ENCODE results near the gene ELAC2. TPM values are rescaled to one million over a fixed set of nuclear protein-coding genes. Genes with fewer than 3 reads are reported as not detected.

The ELAC2 gene
- total RNA-seq, 2 donors from 2014 or later, result 66.9 to 104 TPM

DNA sequence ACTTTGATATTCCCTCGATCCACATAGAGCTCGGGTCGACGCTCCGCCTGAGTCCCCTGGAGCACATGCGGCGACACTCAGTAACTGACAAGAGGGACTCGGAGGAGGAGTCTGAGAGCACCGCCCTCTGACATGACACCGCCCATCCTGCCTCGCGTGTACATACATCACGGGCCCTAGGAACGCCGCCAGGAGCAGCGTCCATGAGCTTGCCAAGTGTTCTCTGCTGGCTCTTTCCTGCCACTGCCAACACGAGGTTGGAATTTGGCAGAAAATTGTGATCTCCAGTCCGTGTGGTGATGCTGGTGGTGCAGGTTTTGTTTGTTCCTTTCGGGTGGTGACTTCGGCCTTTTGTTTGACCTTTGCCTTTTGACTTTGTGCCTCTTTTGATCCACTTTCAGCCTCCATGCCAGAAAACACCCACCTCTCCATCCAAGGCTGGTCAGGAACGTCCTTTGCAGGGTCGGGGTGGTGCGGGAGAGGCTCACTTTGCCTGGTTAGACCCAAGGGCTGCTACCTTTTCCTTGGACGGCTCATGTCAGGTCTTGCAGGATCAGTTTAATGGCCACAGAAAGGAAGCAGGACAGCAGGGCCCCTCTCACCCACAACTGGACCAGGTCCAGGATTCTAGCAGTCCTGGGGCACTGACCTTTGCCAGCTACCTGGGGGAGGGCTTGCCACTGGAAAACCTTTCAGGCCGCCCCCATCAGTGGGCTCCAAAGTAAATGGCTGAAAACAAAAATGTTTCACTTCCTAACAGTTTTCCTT, 27.6 kb downstream of the ELAC2 start:
- TF ChIP-seq POLR2A (IDR thresholded peaks at IDR 0.05) (no peak), POLR2AphosphoS5 (IDR thresholded peaks at IDR 0.05) (no peak)
- TF ChIP-seq, protein P1, sequence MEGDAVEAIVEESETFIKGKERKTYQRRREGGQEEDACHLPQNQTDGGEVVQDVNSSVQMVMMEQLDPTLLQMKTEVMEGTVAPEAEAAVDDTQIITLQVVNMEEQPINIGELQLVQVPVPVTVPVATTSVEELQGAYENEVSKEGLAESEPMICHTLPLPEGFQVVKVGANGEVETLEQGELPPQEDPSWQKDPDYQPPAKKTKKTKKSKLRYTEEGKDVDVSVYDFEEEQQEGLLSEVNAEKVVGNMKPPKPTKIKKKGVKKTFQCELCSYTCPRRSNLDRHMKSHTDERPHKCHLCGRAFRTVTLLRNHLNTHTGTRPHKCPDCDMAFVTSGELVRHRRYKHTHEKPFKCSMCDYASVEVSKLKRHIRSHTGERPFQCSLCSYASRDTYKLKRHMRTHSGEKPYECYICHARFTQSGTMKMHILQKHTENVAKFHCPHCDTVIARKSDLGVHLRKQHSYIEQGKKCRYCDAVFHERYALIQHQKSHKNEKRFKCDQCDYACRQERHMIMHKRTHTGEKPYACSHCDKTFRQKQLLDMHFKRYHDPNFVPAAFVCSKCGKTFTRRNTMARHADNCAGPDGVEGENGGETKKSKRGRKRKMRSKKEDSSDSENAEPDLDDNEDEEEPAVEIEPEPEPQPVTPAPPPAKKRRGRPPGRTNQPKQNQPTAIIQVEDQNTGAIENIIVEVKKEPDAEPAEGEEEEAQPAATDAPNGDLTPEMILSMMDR (IDR thresholded peaks at IDR 0.05), result no peak
- H3K27me3 ChIP-seq (replicated peaks; ENCODE audit: insufficient read depth), result no peaks in the 10 kb centered on the region
- no peaks in the 10 kb centered on the region for H3K4me1 ChIP-seq (replicated peaks)
- 73% methylated on average over 25 of the region's 25 CpGs for WGBS
- H3K27ac ChIP-seq, result no peak overlapping the region
- no peak overlapping the region for H3K4me3 ChIP-seq
- H3K9me3 ChIP-seq, result no peaks in the 10 kb centered on the region
- no peak for DNase-seq (ENCODE audit: low spot score)
- peaks cover 5 to 29% of the 10 kb centered on the region in 2 donors for H3K36me3 ChIP-seq
- intact Hi-C loops (cut with DNase I), result no loop called here

DNA sequence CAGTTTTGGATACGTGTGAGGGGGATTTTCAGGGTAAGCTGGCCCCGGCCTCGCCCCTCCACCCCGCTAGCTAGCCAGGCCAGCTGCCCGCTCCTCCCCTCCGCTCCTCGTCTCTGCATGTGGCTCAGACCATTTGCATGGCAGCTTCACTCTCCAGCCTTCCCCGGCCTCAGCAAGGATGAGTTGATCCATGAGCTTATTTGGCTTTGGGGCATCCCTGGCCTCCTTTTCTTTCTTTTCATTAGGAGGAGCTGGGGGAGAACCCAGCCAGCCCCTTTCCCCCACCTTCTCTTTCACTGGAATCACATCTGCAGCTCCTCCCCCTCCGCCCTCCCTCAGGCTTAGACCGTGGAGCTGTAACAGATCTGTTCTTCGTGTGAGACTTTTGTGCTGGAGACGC, 30.7 kb downstream of the ELAC2 start:
- H3K27ac ChIP-seq, result no peak overlapping the region
- intact Hi-C loops (cut with DNase I), result no loop called here
- TF ChIP-seq POLR2AphosphoS5 (IDR thresholded peaks at IDR 0.05) (no peak), POLR2A (IDR thresholded peaks at IDR 0.05) (no peak)
- TF ChIP-seq, protein P1 (IDR thresholded peaks at IDR 0.05), result no peak
- 67% methylated on average over 12 of the region's 12 CpGs for WGBS
- no peak for DNase-seq (ENCODE audit: low spot score)
- peaks cover 0 to 3% of the 10 kb centered on the region in 2 donors for H3K36me3 ChIP-seq
- H3K9me3 ChIP-seq, result no peaks in the 10 kb centered on the region
- H3K27me3 ChIP-seq (replicated peaks; ENCODE audit: insufficient read depth), result no peaks in the 10 kb centered on the region
- H3K4me1 ChIP-seq (replicated peaks), result no peaks in the 10 kb centered on the region
- no peak overlapping the region for H3K4me3 ChIP-seq

DNA sequence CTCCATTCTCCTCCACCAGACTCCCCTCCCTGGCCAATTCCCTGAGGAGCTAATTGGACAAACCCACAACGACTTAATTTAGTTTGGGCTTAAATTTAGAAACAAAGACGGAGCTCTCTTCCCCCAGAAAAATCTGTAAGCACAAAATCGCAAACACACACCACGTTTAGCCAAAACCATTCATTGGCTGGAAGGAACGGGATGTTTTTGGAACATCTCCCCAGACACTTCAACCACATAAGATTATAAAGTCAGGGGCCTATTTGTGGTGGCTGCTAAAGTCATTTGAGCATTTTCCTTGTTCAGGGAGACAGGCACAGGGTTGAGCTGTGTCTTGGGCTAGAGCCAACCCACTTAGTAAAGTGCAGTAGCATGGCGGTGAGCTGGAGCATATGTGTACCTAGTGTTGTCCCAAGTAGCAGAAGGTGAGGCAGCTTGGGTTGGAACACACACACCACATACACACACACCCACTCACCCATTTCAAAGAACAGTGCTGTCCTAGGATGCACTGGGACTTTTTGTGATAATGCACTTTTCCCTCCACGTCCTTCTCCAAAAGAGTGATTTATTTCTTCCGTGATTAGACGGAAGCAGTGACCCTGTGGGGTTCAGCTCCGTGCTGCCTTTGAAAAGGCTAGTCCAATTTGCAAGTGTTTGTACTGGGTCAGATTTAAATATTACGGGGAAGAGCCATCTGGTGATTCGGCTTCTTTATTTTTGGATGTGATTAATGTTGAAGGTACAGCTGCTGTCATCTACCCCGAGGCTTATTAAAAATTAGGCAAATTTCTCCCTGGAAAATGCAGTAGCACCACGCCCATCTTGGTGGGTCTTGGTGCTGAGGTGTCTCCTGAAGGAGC, 32.2 kb downstream of the ELAC2 start:
- DNase-seq (ENCODE audit: low spot score), result no peak
- H3K27ac ChIP-seq, result no peak overlapping the region
- H3K27me3 ChIP-seq (replicated peaks; ENCODE audit: insufficient read depth), result no peaks in the 10 kb centered on the region
- H3K4me1 ChIP-seq (replicated peaks), result no peaks in the 10 kb centered on the region
- TF ChIP-seq POLR2AphosphoS5 (IDR thresholded peaks at IDR 0.05) (no peak), POLR2A (IDR thresholded peaks at IDR 0.05) (no peak)
- TF ChIP-seq, protein P1 (IDR thresholded peaks at IDR 0.05), result no peak
- no peaks in the 10 kb centered on the region for H3K36me3 ChIP-seq
- H3K9me3 ChIP-seq, result no peaks in the 10 kb centered on the region
- no peak overlapping the region for H3K4me3 ChIP-seq
- intact Hi-C loops (cut with DNase I), result no loop called here
- 59% methylated on average over 14 of the region's 14 CpGs for WGBS

GRCh38 chr17:12983991-12984884, 33.6 kb downstream of the ELAC2 start:
- intact Hi-C loops (cut with DNase I), result no loop called here
- no peak overlapping the region for H3K27ac ChIP-seq
- no peaks in the 10 kb centered on the region for H3K27me3 ChIP-seq (replicated peaks; ENCODE audit: insufficient read depth)
- TF ChIP-seq POLR2AphosphoS5 (IDR thresholded peaks at IDR 0.05), result no peak
- TF ChIP-seq, protein P1 (IDR thresholded peaks at IDR 0.05), result no peak
- TF ChIP-seq POLR2A (IDR thresholded peaks at IDR 0.05), result no peak
- no peaks in the 10 kb centered on the region for H3K36me3 ChIP-seq
- H3K4me1 ChIP-seq (replicated peaks), result no peaks in the 10 kb centered on the region
- no peak for DNase-seq (ENCODE audit: low spot score)
- H3K4me3 ChIP-seq, result no peak overlapping the region
- 61% methylated on average over 21 of the region's 21 CpGs for WGBS
- no peaks in the 10 kb centered on the region for H3K9me3 ChIP-seq
